K562 (cell line): ENCODE measurements around the gene CCK. TPM values are rescaled to one million over a fixed set of nuclear protein-coding genes. Genes with fewer than 3 reads are reported as not detected.

Source experiments
- ATAC-seq: fragments of 200-7000 bp; cut with Tn5 transposase; 3 replicates; pipeline ENCODE4 v1.9.1; 2020; ENCODE audit warnings: moderate library complexity
- BruUV-seq: library from RNA; stranded (reverse); fragments of 400-500 nt; replicated peaks from 2 replicates; lab custom pipeline; 2021; lab: Mats Ljungman, UMichigan
- CTCF ChIA-PET: fragments of 300-600 bp; formaldehyde crosslinking; extraction: SDS; loops from one replicate; lab custom pipeline; 2021; ENCODE audit warnings: low intra/inter-chr PET ratio; lab: Yijun Ruan, JAX
- POLR2A ChIA-PET: fragments of 300-600, 350-650 bp; sonication (Branson Sonifier 250); formaldehyde crosslinking; extraction: SDS; loops from one replicate; lab custom pipeline; 2021; ENCODE audit warnings: antibody characterized with exemption, inconsistent platforms; lab: Yijun Ruan, JAX
- DNase-seq, 4 experiments: peaks; one replicate each; pipeline versions ENCODE4 v3.0.0 to v3.0.0-alpha.2; 2011 to 2018; ENCODE audit warnings: low spot score in 3 of 4, mixed read lengths in 3 of 4; ENCODE audit errors: extremely low read depth in 1 of 4
- FAIRE-seq: peaks from 2 replicates; lab custom pipeline; 2011; peaks lifted over from hg19 to GRCh38; lab: Jason Lieb, UNC
- H2AFZ ChIP-seq: 2 replicates; pipeline ENCODE4 v1.6.0; 2011; ENCODE audit warnings: low read depth, low read length, control low read depth, inconsistent platforms
- H3K27ac ChIP-seq: fragments of 200-600 bp; 3 replicates; pipeline ENCODE4 v1.8.0; 2011; ENCODE audit warnings: low read depth, mild to moderate bottlenecking, control low read depth, inconsistent platforms, low read length, moderate library complexity, mixed read lengths; ENCODE audit errors: extremely low read depth
- H3K27me3 ChIP-seq, 2 experiments: fragments of 300-600 bp in 1 of 2; 2 replicates in 1 of 2; 3 replicates in 1 of 2; pipeline versions ENCODE4 v1.6.0 to v1.8.0; 2011; ENCODE audit warnings: inconsistent platforms in 2 of 2, low read length in 2 of 2, mild to moderate bottlenecking in 1 of 2, mixed read lengths in 1 of 2, moderate library complexity in 1 of 2; ENCODE audit not compliant: control insufficient read depth in 2 of 2, insufficient read depth in 2 of 2
- H3K36me3 ChIP-seq: fragments of 300-600 bp; 3 replicates; pipeline ENCODE4 v1.8.0; 2011; ENCODE audit warnings: mild to moderate bottlenecking, low read length, inconsistent platforms; ENCODE audit not compliant: control insufficient read depth, insufficient read depth
- H3K4me1 ChIP-seq, 2 experiments: fragments of 200-600 bp in 1 of 2; replicated peaks in 1 of 2; 2 replicates in 1 of 2; 3 replicates in 1 of 2; pipeline versions ENCODE4 v1.5.1 to v1.8.0; 2011; ENCODE audit warnings: inconsistent platforms in 2 of 2, low read length in 2 of 2, mild to moderate bottlenecking in 1 of 2, mixed read lengths in 1 of 2, moderate library complexity in 1 of 2; ENCODE audit not compliant: control insufficient read depth in 2 of 2, insufficient read depth in 2 of 2
- H3K4me2 ChIP-seq: 2 replicates; pipeline ENCODE4 v1.6.1; 2011; ENCODE audit warnings: low read length, control low read depth, inconsistent platforms, mixed read lengths; ENCODE audit not compliant: insufficient read depth
- H3K4me3 ChIP-seq: fragments of 200-600 bp; sonication (generic), shearing (Covaris generic); 2 replicates; pipeline ENCODE4 v1.5.1; 2016; ENCODE audit warnings: control low read depth, inconsistent platforms
- H3K79me2 ChIP-seq: fragments of 200-600 bp; 3 replicates; pipeline ENCODE4 v1.8.0; 2011; ENCODE audit warnings: low read length, inconsistent platforms; ENCODE audit not compliant: control insufficient read depth, insufficient read depth
- H3K9ac ChIP-seq, 2 experiments: 2 replicates each; pipeline versions ENCODE4 v1.6.0 to v1.6.1; 2011; ENCODE audit warnings: low read depth in 2 of 2, low read length in 2 of 2, control low read depth in 1 of 2, inconsistent platforms in 1 of 2, mild to moderate bottlenecking in 1 of 2, mixed read lengths in 1 of 2; ENCODE audit not compliant: insufficient read depth in 1 of 2
- H3K9me1 ChIP-seq: one replicate; pipeline ENCODE4 v1.6.0; 2011; ENCODE audit warnings: inconsistent platforms, mild to moderate bottlenecking, low read length, moderate library complexity; ENCODE audit not compliant: control insufficient read depth, insufficient read depth
- H3K9me3 ChIP-seq: replicated peaks from 2 replicates; pipeline ENCODE4 v1.5.1; 2011; ENCODE audit warnings: low read depth, low read length, inconsistent platforms; ENCODE audit not compliant: control insufficient read depth, insufficient read depth
- H4K20me1 ChIP-seq: replicated peaks from 2 replicates; pipeline ENCODE4 v1.6.1; 2011; ENCODE audit warnings: low read length, inconsistent platforms, mixed read lengths; ENCODE audit not compliant: control insufficient read depth, insufficient read depth
- CREB3 ChIP-seq: fragments of 450-650 bp; conservative IDR thresholded peaks from 2 replicates; pipeline ENCODE4 v1.6.1; 2016; ENCODE audit warnings: missing genetic modification characterization, low read depth, mild to moderate bottlenecking, missing compliant biosample characterization, moderate library complexity
- FOXA1 ChIP-seq: fragments of 450-650 bp; IDR thresholded peaks from 2 replicates; pipeline ENCODE4 v1.6.1; 2016; ENCODE audit warnings: mild to moderate bottlenecking, borderline replicate concordance
- FOXP4 ChIP-seq: sonication (generic); formaldehyde crosslinking; IDR thresholded peaks from 2 replicates; pipeline ENCODE4 v1.8.0; 2022; ENCODE audit warnings: mild to moderate bottlenecking, missing genetic modification reagents, borderline replicate concordance
- MXD1 ChIP-seq: fragments of 250-450 bp; sonication (Bioruptor Pico); IDR thresholded peaks from 2 replicates; pipeline ENCODE4 v1.8.0; 2021; ENCODE audit warnings: borderline replicate concordance, mild to moderate bottlenecking, moderate library complexity; ENCODE audit not compliant: poor library complexity, severe bottlenecking
- NR3C1 ChIP-seq: sonication (generic); formaldehyde crosslinking; IDR thresholded peaks from 2 replicates; pipeline ENCODE4 v1.8.1; 2022; ENCODE audit warnings: missing genetic modification reagents
- RFX7 ChIP-seq: fragments of 250-450 bp; sonication (Bioruptor Pico); IDR thresholded peaks from 2 replicates; pipeline ENCODE4 v1.5.1; 2021; ENCODE audit warnings: mild to moderate bottlenecking
- ZBTB9 ChIP-seq: fragments of 450-650 bp; formaldehyde crosslinking; IDR thresholded peaks from 2 replicates; pipeline ENCODE4 v1.4.0; 2020; ENCODE audit warnings: mild to moderate bottlenecking, moderate library complexity
- ZNF324 ChIP-seq: fragments of 250-450 bp; sonication (Bioruptor Pico); IDR thresholded peaks from 2 replicates; pipeline ENCODE4 v1.4.0; 2020; ENCODE audit warnings: mild to moderate bottlenecking
- ZNF707 ChIP-seq: fragments of 250-450 bp; sonication (Bioruptor Pico); conservative IDR thresholded peaks from 2 replicates; pipeline ENCODE4 v1.8.0; 2022; ENCODE audit warnings: inconsistent platforms, mild to moderate bottlenecking, moderate library complexity
- WGBS: fragments of 100-300 bp; shearing (Covaris generic); methylation state at CpG from one replicate; pipeline ENCODE4 v1.1.6; 2016; ENCODE audit warnings: low coverage, mixed read lengths; ENCODE audit not compliant: insufficient coverage; ENCODE audit errors: missing lambda C conversion rate; 5-methylcytosine and 5-hydroxymethylcytosine counted together
- in situ Hi-C: fragments of 300-500 bp; cut with MboI; formaldehyde crosslinking; loops from 4 replicates; pipeline ENCODE4 v1.15.0; 2018; ENCODE audit warnings: inconsistent platforms, mixed read lengths
- intact Hi-C: fragments of 100-400 bp; cut with micrococcal nuclease; formaldehyde crosslinking; loops from 2 replicates; pipeline ENCODE4 v1.14.2; 2022
- polyA plus RNA-seq, 8 experiments: library from polyadenylated mRNA; depleted of rRNA in 4 of 8; stranded (reverse) in 5 of 8; unstranded in 3 of 8; fragments of >200 nt; fragmentation: Nextera tagmentation in 2 of 8; fragmentation: Illumina TruSeq in 1 of 8; extraction: Ambion mirVana in 2 of 8; extraction: Trizol in 1 of 8; gene quantifications; 2 replicates each; pipeline versions ENCODE4 v1.2.1 to v1.2.3, GENCODE V29; 2011 to 2014; ENCODE audit warnings: inconsistent platforms in 1 of 8, missing spikeins in 1 of 8
- total RNA-seq, 7 experiments: library from RNA; depleted of rRNA in 6 of 7; stranded (reverse); fragments of >200 nt in 6 of 7; fragmentation: Illumina TruSeq in 2 of 7; extraction: Trizol in 2 of 7; gene quantifications; 2 replicates each; pipeline versions ENCODE4 v1.2.1 to v1.2.3, GENCODE V29; 2011 to 2021; ENCODE audit warnings: low replicate concordance in 1 of 7
- TF ChIP-seq, protein P1 (sequence below): sonication (generic); IDR thresholded peaks from 2 replicates; pipeline ENCODE4 v1.6.1; 2016

The CCK gene
- total and polyA plus RNA-seq, 9 of the 15 experiments (the other 6 are each of a cell fraction or from before 2014, with no cell fraction given): not detected

- no peak for FAIRE-seq
- Histone ChIP-seq H3K9me1 (no peaks in the 10 kb centered on the region), H3K27me3 (no peaks in the 10 kb centered on the region), H3K4me1 (no peaks in the 10 kb centered on the region; a peak in 1 of 5 replicates), H3K9me3 (no peaks in the 10 kb centered on the region), H2AFZ (no peak overlapping the region), H3K9ac (no peak overlapping the region), H4K20me1 (no peaks in the 10 kb centered on the region), H3K36me3 (peaks cover 24% of the 10 kb centered on the region), H3K79me2 (no peaks in the 10 kb centered on the region), H3K27ac (no peak overlapping the region), H3K4me2 (no peak overlapping the region), H3K4me3 (no peak overlapping the region)
- WGBS: 89% methylated on average over 2 of the region's 2 CpGs
- no peak for DNase-seq
- no peak for ATAC-seq
- in situ Hi-C loops: no loop called here
- BruUV-seq: no TSS peak
- CTCF ChIA-PET: no interaction called here
- TF ChIP-seq CREB3 (tag): no peak
- TF ChIP-seq NR3C1: no peak
- no peak for TF ChIP-seq MXD1 (CRISPR knock-in tag)
- TF ChIP-seq, protein P1, sequence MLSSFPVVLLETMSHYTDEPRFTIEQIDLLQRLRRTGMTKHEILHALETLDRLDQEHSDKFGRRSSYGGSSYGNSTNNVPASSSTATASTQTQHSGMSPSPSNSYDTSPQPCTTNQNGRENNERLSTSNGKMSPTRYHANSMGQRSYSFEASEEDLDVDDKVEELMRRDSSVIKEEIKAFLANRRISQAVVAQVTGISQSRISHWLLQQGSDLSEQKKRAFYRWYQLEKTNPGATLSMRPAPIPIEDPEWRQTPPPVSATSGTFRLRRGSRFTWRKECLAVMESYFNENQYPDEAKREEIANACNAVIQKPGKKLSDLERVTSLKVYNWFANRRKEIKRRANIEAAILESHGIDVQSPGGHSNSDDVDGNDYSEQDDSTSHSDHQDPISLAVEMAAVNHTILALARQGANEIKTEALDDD: no peak
- TF ChIP-seq ZNF324 (CRISPR knock-in tag): no peak
- no peak for TF ChIP-seq ZNF707 (CRISPR knock-in tag)
- TF ChIP-seq FOXP4 (CRISPR knock-in tag): no peak
- no peak for TF ChIP-seq RFX7 (CRISPR knock-in tag)
- TF ChIP-seq ZBTB9: no peak
- no peak for TF ChIP-seq FOXA1
- intact Hi-C loops: no loop called here
- POLR2A ChIA-PET: interaction anchor here (0.7 to 1.5 kb wide), 3 partner anchors 10 to 631 kb away, joined by 3 to 4 read pairs (median 3); no protein-coding TSS in a partner anchor
These were observed 55.3 kb downstream of the CCK start for GRCh38 chr3:42210726-42211125.
